Effector CD8-positive, alpha-beta T cell (primary cell): ENCODE measurements around the gene ERCC2.
"Not testable (repeated sequence)": the region's sequence is repeated elsewhere in the genome, so short reads cannot be mapped to it uniquely, and the experiment has no call there.

Experiments used
- DNase-seq: peaks from one replicate; lab custom pipeline; 2025; lab: John Stamatoyannopoulos, UW

ERCC2 gene

DNA sequence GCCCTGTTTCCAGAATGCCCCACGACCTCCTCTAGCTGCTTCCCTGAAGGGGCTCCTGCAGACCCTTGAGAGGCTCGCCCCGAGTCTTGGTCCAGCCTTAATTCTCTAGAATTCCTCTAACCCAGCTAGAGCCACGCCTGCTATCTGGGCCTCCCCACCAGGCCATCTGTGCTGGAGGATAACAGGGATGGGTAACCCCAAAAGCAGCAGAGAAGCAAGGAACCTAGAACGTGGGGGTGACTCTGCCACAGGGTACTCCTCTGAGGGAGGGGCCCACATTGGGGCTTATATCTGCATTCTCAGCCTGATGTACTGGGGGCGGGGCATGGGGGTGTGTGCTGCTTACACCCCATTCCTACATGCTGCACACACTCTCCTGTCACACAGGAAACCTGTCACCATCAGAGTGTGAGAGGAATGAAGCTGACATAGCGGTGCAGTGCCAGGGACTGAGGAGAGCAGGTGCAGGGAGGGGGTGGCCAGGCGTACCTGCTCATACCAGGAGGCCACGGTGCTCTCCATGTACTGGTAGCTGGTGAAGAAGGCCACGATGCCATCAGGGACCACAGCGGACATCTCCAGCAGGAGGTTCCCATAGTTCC, 16.0 kb downstream of the ERCC2 start:
- DNase-seq, result no peak

DNA sequence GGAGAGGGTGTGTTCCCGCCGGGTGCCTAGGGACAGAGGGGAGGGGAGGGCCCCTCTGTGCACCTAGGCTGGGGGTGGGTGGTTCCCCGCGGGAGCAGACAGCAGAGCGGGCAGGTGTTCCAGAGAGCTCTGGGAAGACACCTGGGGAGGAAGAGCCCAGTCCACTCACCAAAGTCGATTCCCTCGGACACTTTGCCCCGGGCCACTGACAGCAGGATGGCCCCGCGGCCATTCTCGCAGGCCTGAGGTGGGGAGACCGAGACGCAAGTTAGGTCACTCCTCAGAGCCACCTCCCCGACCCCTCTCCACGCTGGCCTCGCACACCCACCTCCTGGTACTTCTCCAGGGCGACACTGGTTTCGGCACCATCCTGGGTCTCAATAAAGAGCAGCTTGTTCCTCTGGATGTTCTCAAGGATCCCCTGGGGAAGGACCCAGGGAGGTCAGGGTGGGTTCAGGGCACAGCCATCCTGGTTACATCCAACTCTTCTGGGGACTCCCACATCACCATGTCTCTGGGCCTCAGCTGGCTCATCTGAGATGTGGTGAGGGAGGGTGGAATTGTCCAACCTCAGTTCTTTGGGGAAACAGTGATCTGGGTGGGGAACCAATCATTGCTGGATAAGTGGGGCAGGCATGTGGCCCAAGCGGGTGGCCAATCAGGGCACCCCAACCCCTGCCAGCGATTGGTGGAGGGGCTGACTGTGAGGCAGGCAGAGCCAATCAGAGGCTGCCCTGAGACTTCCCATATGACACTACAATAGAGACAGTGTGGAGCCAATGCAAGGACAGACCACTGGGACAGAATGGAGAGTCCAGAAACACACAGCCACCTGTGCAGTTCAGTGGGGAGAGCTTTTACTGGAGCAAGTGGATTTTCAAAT, 17.2 kb downstream of the ERCC2 start:
- DNase-seq, result no peak

GRCh38 chr19:45352471-45352870, 17.9 kb downstream of the ERCC2 start:
- no peak for DNase-seq

GRCh38 chr19:45352062-45352461, 18.3 kb downstream of the ERCC2 start:
- no peak for DNase-seq

DNA sequence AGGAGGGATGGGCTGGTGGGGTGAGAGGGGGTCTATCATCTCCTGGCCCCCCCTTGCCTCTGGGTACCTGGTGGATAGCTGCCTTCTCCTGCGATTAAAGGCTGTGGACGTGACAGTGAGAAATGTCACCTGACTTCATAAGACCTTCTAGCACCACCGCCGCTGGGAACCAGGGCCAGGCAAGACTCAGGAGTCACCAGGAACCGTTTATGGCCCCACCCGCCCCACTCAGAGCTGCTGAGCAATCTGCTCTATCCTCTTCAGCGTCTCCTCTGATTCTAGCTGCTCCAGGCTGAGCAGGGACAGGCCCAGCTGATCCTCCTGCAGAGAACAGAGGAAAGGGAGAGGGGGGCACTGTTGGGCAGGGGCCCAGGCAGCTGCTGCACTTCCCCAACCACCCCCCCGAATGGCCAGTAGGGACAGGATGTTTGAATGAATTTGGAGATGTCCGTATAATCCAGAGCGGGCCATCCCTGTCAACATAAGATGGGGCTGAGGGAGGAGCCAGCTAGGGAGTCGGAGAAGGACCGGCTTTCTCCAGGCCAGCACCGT, 18.9 kb downstream of the ERCC2 start:
- no peak for DNase-seq

DNA sequence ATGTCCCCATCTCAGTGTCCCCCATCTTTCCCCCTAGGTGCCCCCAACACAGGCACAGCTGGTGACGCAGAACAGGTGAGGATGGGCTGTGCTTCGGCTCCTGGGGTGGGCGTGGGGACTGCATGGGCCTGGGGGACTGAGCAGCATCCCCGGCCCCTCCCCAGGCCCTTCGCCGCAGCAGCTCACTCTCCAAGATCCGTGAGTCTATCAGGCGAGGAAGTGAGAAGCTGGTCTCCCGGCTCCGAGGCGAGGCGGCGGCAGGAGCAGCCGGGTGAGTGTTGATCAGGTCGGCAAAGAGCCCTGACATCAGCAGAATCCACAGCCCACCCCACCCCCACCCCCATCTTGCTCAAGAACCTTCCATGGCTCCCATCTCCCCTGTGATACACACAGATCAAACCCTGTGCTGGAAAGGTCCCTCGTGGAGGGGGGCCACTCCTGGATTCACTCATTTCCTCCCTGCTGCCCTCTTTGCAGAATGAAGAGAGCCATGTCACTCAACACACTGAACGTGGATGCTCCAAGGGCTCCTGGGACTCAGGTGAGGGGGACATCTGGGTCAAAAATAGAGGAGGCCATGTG, 19.8 kb downstream of the ERCC2 start:
- DNase-seq, result no peak

DNA sequence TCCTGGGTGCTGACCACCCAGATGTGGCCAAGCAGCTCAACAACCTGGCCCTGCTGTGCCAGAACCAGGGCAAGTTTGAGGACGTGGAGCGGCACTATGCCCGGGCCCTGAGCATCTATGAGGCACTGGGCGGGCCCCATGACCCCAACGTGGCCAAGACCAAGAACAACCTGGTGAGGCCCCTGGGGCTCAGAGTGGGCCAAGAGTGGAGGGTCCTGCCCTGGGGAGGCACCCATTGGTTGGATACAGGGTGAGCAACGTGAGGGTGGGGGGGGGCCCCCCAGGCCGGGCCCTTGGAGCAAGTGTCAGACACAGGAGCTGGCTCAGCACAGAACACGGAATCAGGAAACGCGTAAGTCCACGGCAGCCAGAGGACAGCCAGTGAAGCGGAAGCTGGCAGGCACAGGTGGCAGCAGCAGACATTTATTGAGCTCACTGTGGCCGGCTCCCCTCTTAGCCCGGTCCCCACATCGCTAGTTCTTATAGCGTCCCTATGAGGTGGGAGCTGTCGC, 20.9 kb downstream of the ERCC2 start:
- no peak for DNase-seq

DNA sequence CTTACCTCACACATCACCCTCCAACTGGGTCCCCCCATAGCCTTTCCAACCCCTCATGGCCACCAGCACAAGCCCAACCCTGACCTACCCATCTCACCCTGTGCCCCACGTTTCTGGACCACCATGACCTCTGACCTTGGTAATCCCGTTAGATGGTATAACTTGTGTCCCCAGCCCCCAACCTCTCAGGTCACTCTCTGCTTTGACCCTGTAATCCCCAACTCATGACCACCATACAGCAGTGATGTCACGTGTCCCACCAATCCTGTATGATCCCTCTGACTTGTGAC, 21.3 kb downstream of the ERCC2 start:
- no peak for DNase-seq

DNA sequence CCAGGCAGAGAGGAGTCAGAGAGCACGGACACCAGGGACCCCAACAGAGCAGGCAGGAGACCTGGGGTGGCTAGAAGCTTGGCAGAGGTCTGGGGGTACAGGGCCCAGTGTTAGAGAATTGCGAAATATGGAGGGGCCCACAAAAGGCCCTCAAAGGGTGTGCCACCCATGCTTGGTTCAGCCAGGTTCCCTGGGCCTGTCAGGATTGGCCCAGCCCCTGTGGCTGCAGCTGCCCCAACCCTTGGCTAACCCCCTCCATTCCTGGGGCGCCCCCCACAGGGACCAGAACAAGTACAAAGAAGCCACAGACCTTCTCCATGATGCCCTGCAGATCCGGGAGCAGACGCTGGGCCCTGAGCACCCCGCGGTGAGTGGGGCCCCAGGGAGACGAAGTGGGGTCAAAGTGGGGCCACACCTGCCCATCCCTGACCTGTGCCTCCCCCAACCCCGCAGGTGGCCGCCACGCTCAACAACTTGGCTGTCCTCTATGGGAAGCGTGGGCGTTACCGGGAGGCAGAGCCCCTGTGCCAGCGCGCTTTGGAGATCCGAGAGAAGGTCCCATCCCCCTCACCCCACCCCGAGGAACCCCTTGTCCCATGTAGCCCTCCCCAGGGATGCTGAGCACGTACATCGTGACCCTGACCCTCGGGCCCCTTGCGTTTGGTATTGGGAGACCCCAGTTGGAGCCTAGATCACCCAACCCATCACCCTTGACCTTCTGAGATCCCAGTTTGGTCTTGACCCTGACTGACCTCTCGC, 21.8 kb downstream of the ERCC2 start:
- DNase-seq, result no peak

GRCh38 chr19:45347570-45348366, 22.6 kb downstream of the ERCC2 start:
- no peak for DNase-seq

- DNase-seq, result no peak
These were observed 23.9 kb downstream of the ERCC2 start for GRCh38 chr19:45346449-45346848.

DNA sequence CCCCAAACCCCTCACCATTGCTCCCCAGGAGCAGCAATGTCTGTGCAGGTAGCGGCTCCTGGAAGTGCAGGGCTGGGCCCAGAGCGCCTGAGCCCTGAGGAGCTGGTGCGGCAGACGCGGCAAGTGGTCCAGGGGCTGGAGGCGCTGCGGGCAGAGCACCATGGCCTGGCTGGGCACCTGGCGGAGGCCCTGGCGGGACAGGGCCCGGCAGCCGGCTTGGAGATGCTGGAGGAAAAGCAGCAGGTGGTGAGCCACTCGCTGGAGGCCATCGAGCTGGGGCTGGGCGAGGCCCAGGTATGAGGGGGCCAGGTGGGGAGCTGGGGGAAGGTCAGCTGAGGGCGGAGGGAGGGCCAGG, 24.9 kb downstream of the ERCC2 start:
- no peak for DNase-seq

- no peak for DNase-seq
These were observed 25.5 kb downstream of the ERCC2 start for GRCh38 chr19:45344621-45345505.

DNA sequence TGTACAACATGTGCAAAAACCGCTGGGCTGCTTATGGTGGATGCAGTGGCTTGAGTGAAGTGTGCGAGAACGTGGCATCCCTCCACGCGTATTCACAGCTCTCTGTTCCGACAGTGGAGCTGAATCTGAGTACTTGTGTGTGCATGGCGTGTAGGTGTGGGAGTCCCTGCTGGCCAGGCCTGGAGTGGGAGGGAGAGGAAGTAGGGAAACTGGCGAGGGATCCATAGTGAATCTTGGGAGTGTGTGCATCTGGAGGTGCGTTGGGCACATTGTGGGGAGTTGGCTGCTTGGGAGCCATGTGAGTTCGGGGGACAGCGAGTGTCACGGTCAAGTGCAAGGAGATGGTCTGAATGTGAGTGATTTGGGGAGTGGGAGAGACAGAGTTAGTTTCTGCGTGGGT, 27.5 kb downstream of the ERCC2 start:
- no peak for DNase-seq

DNA sequence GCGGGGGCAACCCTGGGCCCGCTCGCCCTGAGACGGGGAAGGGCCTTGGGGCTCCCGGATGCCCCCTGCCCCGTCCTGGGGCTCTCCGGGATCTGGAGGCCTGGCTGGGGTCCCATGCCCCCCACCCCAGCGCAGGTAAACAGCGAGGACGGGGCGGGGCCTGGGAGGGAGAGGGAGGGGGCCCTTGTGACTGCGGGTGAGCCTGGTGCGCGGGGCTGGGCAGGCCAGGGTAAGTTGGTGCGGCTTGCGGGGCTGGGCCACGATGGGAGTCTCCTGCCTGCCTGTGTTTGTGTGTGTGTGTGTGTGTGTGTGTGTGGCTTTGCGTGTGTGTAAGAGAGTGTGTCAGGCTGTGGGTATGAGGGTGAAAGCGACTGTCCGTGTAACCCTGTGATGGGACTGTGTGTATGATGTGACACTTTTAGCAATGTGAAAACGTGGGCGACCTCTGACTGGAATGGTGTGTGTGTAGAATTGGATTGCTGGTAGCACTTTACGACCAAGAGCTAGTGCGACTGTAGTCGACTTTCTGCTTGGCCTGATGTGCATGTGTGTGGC, 29.4 kb downstream of the ERCC2 start:
- DNase-seq, result no peak

- DNase-seq, result peak; percentile 22
These were observed 30.0 kb downstream of the ERCC2 start, which contains the start of gene KLC3 for GRCh38 chr19:45340232-45340898. TSS of gene KLC3 (plus strand) at chr19:45340750. CDS start at chr19:45345542, 4,792 bp downstream.

- DNase-seq, result no peak
These were observed 30.7 kb downstream of the ERCC2 start for GRCh38 chr19:45339629-45340028.

- DNase-seq, result no peak
These were observed 33.6 kb downstream of the ERCC2 start for GRCh38 chr19:45336696-45337251.

DNA sequence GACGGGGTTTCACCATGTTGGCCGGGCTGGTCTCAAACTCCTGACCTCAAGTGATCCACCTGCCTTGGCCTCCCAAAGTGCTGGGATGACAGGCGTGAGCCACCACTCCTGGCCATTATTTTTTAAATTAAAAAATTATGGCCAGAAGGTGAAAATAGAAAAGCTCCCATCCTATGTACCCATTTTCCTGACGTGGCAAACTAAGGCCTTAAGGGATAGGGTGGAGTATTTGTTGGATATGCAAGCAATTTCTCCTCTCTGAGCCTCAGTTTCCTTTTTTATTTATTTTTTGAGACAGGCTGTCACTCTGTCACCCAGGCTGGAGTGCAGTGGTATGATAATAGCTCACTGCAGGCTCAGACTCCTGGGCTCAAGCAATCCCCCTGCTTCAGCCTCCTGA, 35.5 kb downstream of the ERCC2 start:
- DNase-seq, result not testable (repeated sequence)
